Loucy (cell line): ENCODE data around the gene CEP97.
A peak's percentile ranks its signal among the peaks of the same experiment; 100 is the strongest.

Experiments
- H2AFZ ChIP-seq: fragments of 200-600 bp; sonication (generic); 2 replicates; pipeline ENCODE4 v1.6.0; 2016; ENCODE audit warnings: antibody characterized with exemption, mild to moderate bottlenecking, low read length, moderate library complexity
- H3F3A ChIP-seq: fragments of 200-600 bp; 2 replicates; pipeline ENCODE4 v1.6.0; 2016; ENCODE audit warnings: antibody characterized with exemption, low read depth, mild to moderate bottlenecking
- H3K27me3 ChIP-seq: fragments of 200-600 bp; sonication (generic); 2 replicates; pipeline ENCODE4 v1.6.1; 2014; ENCODE audit warnings: low read length, mild to moderate bottlenecking; ENCODE audit not compliant: insufficient read depth, poor library complexity, severe bottlenecking
- H3K36me3 ChIP-seq: fragments of 200-600 bp; sonication (generic); 2 replicates; pipeline ENCODE4 v1.6.1; 2016; ENCODE audit warnings: low read length; ENCODE audit not compliant: insufficient read depth
- H3K4me1 ChIP-seq: fragments of 200-600 bp; sonication (generic); 2 replicates; pipeline ENCODE4 v1.5.1; 2014; ENCODE audit warnings: low read length, mild to moderate bottlenecking; ENCODE audit not compliant: insufficient read depth, poor library complexity, severe bottlenecking
- H3K4me2 ChIP-seq: fragments of 200-600 bp; sonication (generic); 2 replicates; pipeline ENCODE4 v1.6.0; 2014; ENCODE audit warnings: antibody characterized with exemption, low read length, low read depth, mild to moderate bottlenecking; ENCODE audit not compliant: poor library complexity, severe bottlenecking
- H3K4me3 ChIP-seq: fragments of 200-600 bp; sonication (generic); 2 replicates; pipeline ENCODE4 v1.5.1; 2014; ENCODE audit warnings: low read length, mild to moderate bottlenecking, mixed read lengths; ENCODE audit not compliant: poor library complexity, severe bottlenecking
- H3K79me2 ChIP-seq: fragments of 200-600 bp; sonication (generic); 2 replicates; pipeline ENCODE4 v1.6.1; 2014; ENCODE audit warnings: low read length; ENCODE audit not compliant: insufficient read depth
- H3K9ac ChIP-seq: fragments of 200-600 bp; sonication (generic); 2 replicates; pipeline ENCODE4 v1.6.0; 2014; ENCODE audit warnings: mild to moderate bottlenecking, low read depth, low read length, moderate library complexity; ENCODE audit not compliant: poor library complexity, severe bottlenecking
- H3K9me2 ChIP-seq: fragments of 200-600 bp; sonication (generic); replicated peaks from 2 replicates; pipeline ENCODE4 v1.6.1; 2016; ENCODE audit warnings: low read depth, low read length, mixed read lengths
- H3K9me3 ChIP-seq: fragments of 200-600 bp; sonication (generic); 2 replicates; pipeline ENCODE4 v1.6.1; 2014; ENCODE audit warnings: mild to moderate bottlenecking, antibody characterized with exemption, low read length, low read depth; ENCODE audit not compliant: insufficient read depth
- H4K20me1 ChIP-seq: fragments of 200-600 bp; sonication (generic); 2 replicates; pipeline ENCODE4 v1.6.0; 2014; ENCODE audit warnings: antibody characterized with exemption, low read length, mild to moderate bottlenecking; ENCODE audit not compliant: insufficient read depth, poor library complexity, severe bottlenecking
- EZH2phosphoT487 ChIP-seq: fragments of 200-600 bp; IDR thresholded peaks from 2 replicates; pipeline ENCODE4 v1.6.1; 2018; ENCODE audit warnings: antibody characterized with exemption, mild to moderate bottlenecking, moderate library complexity, borderline replicate concordance
- TF ChIP-seq, protein P1 (sequence below): fragments of 200-600 bp; sonication (generic); conservative IDR thresholded peaks from 2 replicates; pipeline ENCODE4 v1.5.1; 2014; ENCODE audit warnings: mild to moderate bottlenecking, antibody characterized with exemption, low read length

The CEP97 gene

GRCh38 chr3:101806491-101806890, 82.1 kb downstream of the CEP97 start:
- Histone ChIP-seq H4K20me1 (no peaks in the 10 kb centered on the region), H3K9me3 (no peaks in the 10 kb centered on the region), H3K4me2 (no peak overlapping the region), H3K36me3 (peaks cover 28% of the 10 kb centered on the region), H3K9ac (no peak overlapping the region), H3F3A (no peaks in the 10 kb centered on the region), H3K4me3 (no peak overlapping the region), H2AFZ (no peak overlapping the region), H3K9me2 (no peaks in the 10 kb centered on the region), H3K4me1 (peaks cover 19% of the 10 kb centered on the region), H3K27me3 (no peaks in the 10 kb centered on the region), H3K79me2 (no peaks in the 10 kb centered on the region)
- TF ChIP-seq EZH2phosphoT487, result no peak
- TF ChIP-seq, protein P1, sequence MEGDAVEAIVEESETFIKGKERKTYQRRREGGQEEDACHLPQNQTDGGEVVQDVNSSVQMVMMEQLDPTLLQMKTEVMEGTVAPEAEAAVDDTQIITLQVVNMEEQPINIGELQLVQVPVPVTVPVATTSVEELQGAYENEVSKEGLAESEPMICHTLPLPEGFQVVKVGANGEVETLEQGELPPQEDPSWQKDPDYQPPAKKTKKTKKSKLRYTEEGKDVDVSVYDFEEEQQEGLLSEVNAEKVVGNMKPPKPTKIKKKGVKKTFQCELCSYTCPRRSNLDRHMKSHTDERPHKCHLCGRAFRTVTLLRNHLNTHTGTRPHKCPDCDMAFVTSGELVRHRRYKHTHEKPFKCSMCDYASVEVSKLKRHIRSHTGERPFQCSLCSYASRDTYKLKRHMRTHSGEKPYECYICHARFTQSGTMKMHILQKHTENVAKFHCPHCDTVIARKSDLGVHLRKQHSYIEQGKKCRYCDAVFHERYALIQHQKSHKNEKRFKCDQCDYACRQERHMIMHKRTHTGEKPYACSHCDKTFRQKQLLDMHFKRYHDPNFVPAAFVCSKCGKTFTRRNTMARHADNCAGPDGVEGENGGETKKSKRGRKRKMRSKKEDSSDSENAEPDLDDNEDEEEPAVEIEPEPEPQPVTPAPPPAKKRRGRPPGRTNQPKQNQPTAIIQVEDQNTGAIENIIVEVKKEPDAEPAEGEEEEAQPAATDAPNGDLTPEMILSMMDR, result no peak

DNA sequence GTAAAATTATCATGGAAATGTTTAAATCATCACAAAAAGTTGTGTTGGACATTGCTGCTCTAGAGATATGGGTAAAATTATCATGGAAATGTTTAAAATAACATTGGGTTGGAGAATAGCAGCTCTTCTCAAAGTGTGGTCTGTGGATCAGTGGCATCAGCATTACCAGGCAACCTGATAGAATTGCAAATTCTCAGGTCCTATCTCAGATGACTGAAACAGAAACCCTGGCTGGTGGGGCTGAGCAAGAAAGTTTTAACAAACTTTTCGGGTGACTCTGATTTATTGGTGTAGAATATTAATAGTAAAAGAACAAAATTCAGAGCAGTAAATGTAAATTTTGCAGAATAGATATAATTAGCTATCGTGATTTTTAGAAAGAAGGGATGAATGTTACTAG, 83.5 kb downstream of the CEP97 start:
- no peak overlapping the region for H2AFZ ChIP-seq
- no peaks in the 10 kb centered on the region for H3K27me3 ChIP-seq
- no peak overlapping the region for H3K4me3 ChIP-seq
- peaks cover 16% of the 10 kb centered on the region; the same call in 1 of the 2 replicates for H3K36me3 ChIP-seq
- no peak for TF ChIP-seq EZH2phosphoT487
- TF ChIP-seq, protein P1, result no peak
- no peaks in the 10 kb centered on the region for H4K20me1 ChIP-seq
- H3K9me3 ChIP-seq, result no peaks in the 10 kb centered on the region
- H3K9ac ChIP-seq, result no peak overlapping the region
- peaks cover 19% of the 10 kb centered on the region for H3K4me1 ChIP-seq
- no peaks in the 10 kb centered on the region for H3K79me2 ChIP-seq
- H3K9me2 ChIP-seq, result no peaks in the 10 kb centered on the region
- no peak overlapping the region for H3K4me2 ChIP-seq
- no peaks in the 10 kb centered on the region for H3F3A ChIP-seq

DNA sequence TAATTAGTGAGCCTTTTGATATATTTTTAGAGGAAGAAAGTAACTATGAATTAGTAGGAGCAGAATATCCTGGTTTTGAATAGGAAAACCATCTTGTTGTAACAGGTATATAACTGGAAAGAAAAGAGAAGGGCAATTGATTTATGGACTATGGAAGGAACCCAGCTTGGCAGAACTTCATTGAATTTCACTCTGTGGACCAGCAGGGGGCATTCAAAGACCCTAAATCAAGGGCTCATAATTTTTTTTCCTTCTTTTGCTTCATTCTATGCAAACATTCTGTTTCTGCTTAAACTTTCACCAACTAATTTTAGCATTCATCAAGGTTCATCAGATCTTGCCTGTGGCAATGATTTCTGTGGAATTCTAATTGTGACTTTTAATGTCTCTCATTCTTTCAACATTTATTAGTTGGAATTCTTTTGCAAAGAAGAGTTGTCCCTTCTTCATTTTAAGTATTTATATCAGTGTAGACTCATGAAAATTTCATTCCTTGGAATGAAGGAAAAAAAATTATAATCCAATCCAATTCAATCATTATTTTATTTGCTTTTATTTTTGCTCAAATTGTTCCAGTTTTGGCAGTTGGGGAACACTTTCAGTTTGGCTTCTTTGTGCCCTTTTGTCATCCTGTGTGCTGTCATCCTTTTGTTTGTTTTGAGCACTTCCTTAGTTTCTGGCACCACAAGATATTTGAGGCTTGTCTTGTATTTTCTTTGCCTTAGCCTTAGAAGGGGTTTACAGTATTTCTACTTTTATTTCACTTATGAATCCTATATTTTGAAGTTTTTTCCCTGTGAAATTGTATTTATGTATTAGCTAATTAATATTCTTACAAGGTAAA, 85.0 kb downstream of the CEP97 start:
- TF ChIP-seq EZH2phosphoT487, result no peak
- TF ChIP-seq, protein P1, result peak; percentile 92
- Histone ChIP-seq H3K9me2 (no peaks in the 10 kb centered on the region), H4K20me1 (no peaks in the 10 kb centered on the region), H3K4me2 (peak overlapping the region; percentile 37), H3K4me3 (peak overlapping the region; percentile 1), H3K9ac (peak overlapping the region; percentile 20), H3K27me3 (no peaks in the 10 kb centered on the region), H3K9me3 (no peaks in the 10 kb centered on the region), H3F3A (no peaks in the 10 kb centered on the region), H2AFZ (no peak overlapping the region), H3K4me1 (peaks cover 23% of the 10 kb centered on the region), H3K79me2 (no peaks in the 10 kb centered on the region; the same call in 1 of the 2 replicates), H3K36me3 (peaks cover 5% of the 10 kb centered on the region; the same call in 1 of the 2 replicates)
